GM12891 (cell line): ENCODE results near the gene DBH.

ENCODE experiments used
- PAX5 ChIP-seq: IDR thresholded peaks from 2 replicates; pipeline ENCODE4 v1.6.1; 2011; ENCODE audit warnings: low read length, moderate library complexity, mild to moderate bottlenecking; ENCODE audit not compliant: insufficient read depth, severe bottlenecking
- POLR2A ChIP-seq: IDR thresholded peaks from 2 replicates; pipeline ENCODE4 v1.6.1; 2011; ENCODE audit warnings: low read depth, low read length, control low read depth
- POLR2AphosphoS5 ChIP-seq: IDR thresholded peaks from 2 replicates; pipeline ENCODE4 v1.6.1; 2011; ENCODE audit warnings: low read depth, low read length, control low read depth
- POU2F2 ChIP-seq: IDR thresholded peaks from 2 replicates; pipeline ENCODE4 v1.6.1; 2011; ENCODE audit warnings: low read depth, mild to moderate bottlenecking, control low read depth, low read length, moderate library complexity
- SPI1 ChIP-seq: IDR thresholded peaks from 2 replicates; pipeline ENCODE4 v1.6.1; 2011; ENCODE audit warnings: low read depth, low read length, control low read depth
- TAF1 ChIP-seq: IDR thresholded peaks from 2 replicates; pipeline ENCODE4 v1.6.1; 2011; ENCODE audit warnings: low read depth, low read length, control low read depth

DNA sequence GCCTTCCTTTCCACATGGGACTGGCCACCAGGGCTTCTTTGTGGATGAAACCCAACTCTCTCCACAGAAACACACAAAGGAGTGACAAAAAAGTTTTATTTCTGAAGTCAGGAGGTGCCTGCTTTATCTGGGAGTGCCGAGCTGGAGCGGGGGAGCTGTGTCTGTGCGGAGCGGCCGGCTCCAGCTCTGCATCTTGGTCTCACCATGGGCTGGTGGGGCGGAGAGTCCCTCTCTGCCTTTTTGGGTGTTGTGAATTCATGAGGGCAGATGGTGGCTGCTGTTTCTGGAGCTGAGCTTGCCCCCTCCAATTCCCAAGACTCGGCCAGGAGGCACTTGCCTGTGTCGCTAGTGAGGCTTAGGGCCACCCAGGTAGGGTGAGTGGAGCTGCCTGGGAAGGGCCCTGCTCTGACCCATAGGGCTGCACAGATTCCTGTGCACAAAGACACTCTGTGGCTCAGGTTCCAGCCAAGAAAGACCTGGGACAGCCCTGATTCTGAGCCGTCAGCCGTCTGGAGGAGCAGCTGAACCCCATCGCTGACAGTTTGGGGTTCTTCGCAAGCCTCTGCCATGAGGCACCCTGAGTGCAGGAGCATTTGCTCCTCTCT, 1.4 kb downstream of the DBH start:
- TF ChIP-seq POLR2A (no peak), TAF1 (no peak), POLR2AphosphoS5 (no peak), SPI1 (no peak), POU2F2 (no peak), PAX5 (no peak)
